ENCODE measurements around the gene RANBP9. TPM values are rescaled to one million over a fixed set of nuclear protein-coding genes. Genes with fewer than 3 reads are reported as not detected.

Gene RANBP9
- total RNA-seq, 1 experiment from 2014 or later, result 44.5 TPM

- ChIA-PET CTCF (no interaction called here), POLR2A (no interaction called here)
- ATAC-seq, result no peak
- intact Hi-C loops (cut with micrococcal nuclease; ENCODE audit: unreplicated experiment) (no loop called here), in situ Hi-C loops (cut with HindIII; ENCODE audit: low pct_unique_long_range_greater_than_20kb, low sequenced_read_pairs) (no loop called here)
- no peaks in the 10 kb centered on the region for H3K27me3 ChIP-seq (ENCODE audit: control insufficient read depth, insufficient read depth, low read length)
- no peak for DNase-seq (ENCODE audit: low read depth, low spot score)
- H3K9me3 ChIP-seq (ENCODE audit: control insufficient read depth, insufficient read depth, low read depth, low read length), result peaks cover 7% of the 10 kb centered on the region; the same call in 1 of the 2 replicates
- H3K27ac ChIP-seq (ENCODE audit: low read length), result no peak overlapping the region
- H3K36me3 ChIP-seq (ENCODE audit: control insufficient read depth, insufficient read depth, low read length), result no peaks in the 10 kb centered on the region
- BruUV-seq (replicated peaks), result no TSS peak
- no peak overlapping the region for H3K4me3 ChIP-seq (ENCODE audit: low read depth in 2 of 2, low read length in 2 of 2)
- H3K4me1 ChIP-seq (ENCODE audit: control insufficient read depth, insufficient read depth, low read length), result peaks cover 6% of the 10 kb centered on the region; the same call in 1 of the 2 replicates
- TF ChIP-seq TCF7L2 (IDR thresholded peaks at IDR 0.05; ENCODE audit: low read depth, low read length) (no peak), SIN3A (IDR thresholded peaks at IDR 0.05; ENCODE audit: borderline replicate concordance, insufficient read depth, low read depth, low read length) (no peak), REST (IDR thresholded peaks at IDR 0.05; ENCODE audit: insufficient read depth in 1 of 2, low read depth in 2 of 2, low read length in 1 of 2) (no peak), CTCF (IDR thresholded peaks at IDR 0.05) (no peak), POLR2AphosphoS5 (IDR thresholded peaks at IDR 0.05; ENCODE audit: low read depth, low read length) (no peak)
Measured at GRCh38 chr6:13667655-13668054, 44.0 kb downstream of the RANBP9 start.

GRCh38 chr6:13666194-13667105, 45.2 kb downstream of the RANBP9 start:
- Histone ChIP-seq H3K27ac (ENCODE audit: low read length) (no peak overlapping the region), H3K27me3 (ENCODE audit: control insufficient read depth, insufficient read depth, low read length) (no peaks in the 10 kb centered on the region), H3K4me3 (ENCODE audit: low read depth in 2 of 2, low read length in 2 of 2) (no peak overlapping the region), H3K36me3 (ENCODE audit: control insufficient read depth, insufficient read depth, low read length) (no peaks in the 10 kb centered on the region), H3K9me3 (ENCODE audit: control insufficient read depth, insufficient read depth, low read depth, low read length) (peaks cover 7% of the 10 kb centered on the region; the same call in 1 of the 2 replicates), H3K4me1 (ENCODE audit: control insufficient read depth, insufficient read depth, low read length) (peaks cover 7% of the 10 kb centered on the region; the same call in 1 of the 2 replicates)
- intact Hi-C loops (cut with micrococcal nuclease; ENCODE audit: unreplicated experiment) (no loop called here), in situ Hi-C loops (cut with HindIII; ENCODE audit: low pct_unique_long_range_greater_than_20kb, low sequenced_read_pairs) (no loop called here)
- no peak for DNase-seq (ENCODE audit: low read depth, low spot score)
- ChIA-PET POLR2A (no interaction called here), CTCF (no interaction called here)
- no peak for ATAC-seq
- BruUV-seq (replicated peaks), result no TSS peak
- TF ChIP-seq CTCF (IDR thresholded peaks at IDR 0.05) (no peak), TCF7L2 (IDR thresholded peaks at IDR 0.05; ENCODE audit: low read depth, low read length) (no peak), POLR2AphosphoS5 (IDR thresholded peaks at IDR 0.05; ENCODE audit: low read depth, low read length) (no peak), REST (IDR thresholded peaks at IDR 0.05; ENCODE audit: insufficient read depth in 1 of 2, low read depth in 2 of 2, low read length in 1 of 2) (no peak), SIN3A (IDR thresholded peaks at IDR 0.05; ENCODE audit: borderline replicate concordance, insufficient read depth, low read depth, low read length) (no peak)

All from Panc1 (cell line).